Adrenal gland (tissue), 12 donors: ENCODE data around the gene CCDC149. TPM values are rescaled to one million over a fixed set of nuclear protein-coding genes. Genes with fewer than 3 reads are reported as not detected.

Experiments
- DNase-seq, 7 donors: peaks; one replicate each; pipeline ENCODE4 v3.0.0-alpha.2; 2019 to 2020
- H3K27ac ChIP-seq, 5 donors: fragments of 200-600 bp; sonication (generic) in 4 of 5; 1 replicate in 3 of 5; 2 replicates in 2 of 5; pipeline versions ENCODE4 v1.5.1 to v1.8.0; 2016 to 2020; ENCODE audit warnings: mild to moderate bottlenecking in 1 of 5
- H3K27me3 ChIP-seq: fragments of 200-600 bp; 2 replicates; pipeline ENCODE4 v1.8.0; 2021
- H3K36me3 ChIP-seq, 2 donors: fragments of 200-600 bp; replicated peaks in 1 of 2; 1 replicate in 1 of 2; 2 replicates in 1 of 2; pipeline versions ENCODE4 v1.5.1 to v1.8.0; 2018 to 2022
- H3K4me1 ChIP-seq, 2 donors: fragments of 200-600 bp; replicated peaks in 1 of 2; 1 replicate in 1 of 2; 2 replicates in 1 of 2; pipeline versions ENCODE4 v1.5.1 to v1.8.0; 2018 to 2021
- H3K4me3 ChIP-seq, 4 donors: fragments of 200-600 bp; sonication (generic) in 3 of 4; one replicate each; pipeline ENCODE4 v1.5.1; 2016 to 2018
- H3K9me3 ChIP-seq, 3 donors: fragments of 200-600 bp; sonication (generic) in 1 of 3; replicated peaks in 1 of 3; 1 replicate in 2 of 3; 2 replicates in 1 of 3; pipeline versions ENCODE4 v1.5.1 to v1.8.0; 2016 to 2021
- POLR2A ChIP-seq, 2 donors: fragments of 450-650 bp; IDR thresholded peaks; one replicate each; pipeline ENCODE4 v1.6.1; 2017; ENCODE audit warnings: antibody characterized with exemption in 2 of 2, mild to moderate bottlenecking in 2 of 2, moderate library complexity in 1 of 2
- WGBS, 4 donors: extraction: QIAGEN DNeasy Blood & Tissue Kit in 2 of 4; methylation state at CpG; one replicate each; pipeline versions ENCODE4 v1.1.5 to v1.1.7; 2013 to 2017; 5-methylcytosine and 5-hydroxymethylcytosine counted together
- intact Hi-C, 2 donors: fragments of 100-400 bp; cut with DNase I; formaldehyde crosslinking; loops; one replicate each; pipeline versions ENCODE4 v1.14.1 to v1.15.0; 2022 to 2023
- polyA plus RNA-seq, 3 donors: library from polyadenylated mRNA; stranded (reverse); fragments of 200-250 nt in 2 of 3; fragments of 350-450 nt in 1 of 3; fragmentation: Illumina TruSeq in 1 of 3; extraction: RNeasy Lipid Tissue Mini Kit (QIAGEN cat#74804) in 1 of 3; gene quantifications; one replicate each; pipeline ENCODE4 v1.2.3, GENCODE V29; 2013 to 2014
- total RNA-seq, 9 donors: library from RNA; depleted of rRNA in 4 of 9; stranded (reverse); fragments of >200 nt in 4 of 9; fragments of 120-200 nt in 1 of 9; fragmentation: NEBNext Ultra II Directional in 1 of 9; extraction: Animal tissue kit (Norgen Biotek cat#: 25700) in 1 of 9; gene quantifications; one replicate each; pipeline versions ENCODE4 v1.1.0 to v1.2.4, GENCODE V29; 2013 to 2023
- TF ChIP-seq, protein P1 (sequence below), 6 experiments: fragments of 450-650 bp in 4 of 6; fragments of 200-600 bp in 2 of 6; sonication (generic) in 1 of 6; IDR thresholded peaks; 1 replicate in 5 of 6; 2 replicates in 1 of 6; pipeline versions ENCODE4 v1.5.1 to v1.8.0; 2016 to 2021; ENCODE audit warnings: antibody characterized with exemption in 6 of 6, mild to moderate bottlenecking in 2 of 6, moderate library complexity in 1 of 6
- donor health status: healthy with polysubstance abuse.
- donor health status: Bipolar disorder and iron deficiency.
- donor health status: DM: yes; HTN: yes; CAD: no.
- donor health status: DM: no; HTN: no; CAD: no.
- donor health status: DM: no; HTN: no; CAD: no.
- donor health status: DM: yes; HTN: yes; CAD: no.

CCDC149 gene
- total and polyA plus RNA-seq, 12 donors = 3.6 to 13.0 (median 8.4) TPM

DNA sequence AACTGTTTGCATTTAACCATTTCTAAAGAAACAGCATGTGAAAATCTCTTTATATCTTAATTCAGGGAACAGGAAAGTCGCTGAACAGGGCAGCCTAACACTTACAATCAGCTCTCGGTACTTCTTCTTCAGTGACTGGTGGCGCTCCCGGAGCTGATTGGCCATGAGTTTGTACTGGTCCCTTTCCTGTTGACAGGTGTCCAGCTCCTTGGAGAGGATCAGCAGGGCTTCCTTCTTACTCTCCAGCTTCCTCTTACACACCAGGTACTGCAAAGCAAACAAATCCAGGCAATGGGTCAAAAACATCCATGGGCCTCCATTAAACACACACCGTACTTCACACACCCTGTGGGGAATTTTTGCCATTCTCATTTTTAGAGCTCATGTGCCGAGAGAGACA is 36.4 kb downstream of the CCDC149 start:
- no peaks in the 10 kb centered on the region for H3K36me3 ChIP-seq
- DNase-seq = no peak
- no peaks in the 10 kb centered on the region for H3K4me1 ChIP-seq
- no peak for TF ChIP-seq POLR2A (IDR thresholded peaks at IDR 0.05)
- TF ChIP-seq, protein P1, sequence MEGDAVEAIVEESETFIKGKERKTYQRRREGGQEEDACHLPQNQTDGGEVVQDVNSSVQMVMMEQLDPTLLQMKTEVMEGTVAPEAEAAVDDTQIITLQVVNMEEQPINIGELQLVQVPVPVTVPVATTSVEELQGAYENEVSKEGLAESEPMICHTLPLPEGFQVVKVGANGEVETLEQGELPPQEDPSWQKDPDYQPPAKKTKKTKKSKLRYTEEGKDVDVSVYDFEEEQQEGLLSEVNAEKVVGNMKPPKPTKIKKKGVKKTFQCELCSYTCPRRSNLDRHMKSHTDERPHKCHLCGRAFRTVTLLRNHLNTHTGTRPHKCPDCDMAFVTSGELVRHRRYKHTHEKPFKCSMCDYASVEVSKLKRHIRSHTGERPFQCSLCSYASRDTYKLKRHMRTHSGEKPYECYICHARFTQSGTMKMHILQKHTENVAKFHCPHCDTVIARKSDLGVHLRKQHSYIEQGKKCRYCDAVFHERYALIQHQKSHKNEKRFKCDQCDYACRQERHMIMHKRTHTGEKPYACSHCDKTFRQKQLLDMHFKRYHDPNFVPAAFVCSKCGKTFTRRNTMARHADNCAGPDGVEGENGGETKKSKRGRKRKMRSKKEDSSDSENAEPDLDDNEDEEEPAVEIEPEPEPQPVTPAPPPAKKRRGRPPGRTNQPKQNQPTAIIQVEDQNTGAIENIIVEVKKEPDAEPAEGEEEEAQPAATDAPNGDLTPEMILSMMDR (IDR thresholded peaks at IDR 0.05) = no peak
- intact Hi-C loops = no loop called here
- no peak overlapping the region for H3K4me3 ChIP-seq
- H3K9me3 ChIP-seq = no peaks in the 10 kb centered on the region
- 91 to 96% (median 95%) methylated on average over 6 of the region's 6 CpGs for WGBS, 4 donors
- H3K27ac ChIP-seq = no peak overlapping the region
- no peaks in the 10 kb centered on the region for H3K27me3 ChIP-seq

DNA sequence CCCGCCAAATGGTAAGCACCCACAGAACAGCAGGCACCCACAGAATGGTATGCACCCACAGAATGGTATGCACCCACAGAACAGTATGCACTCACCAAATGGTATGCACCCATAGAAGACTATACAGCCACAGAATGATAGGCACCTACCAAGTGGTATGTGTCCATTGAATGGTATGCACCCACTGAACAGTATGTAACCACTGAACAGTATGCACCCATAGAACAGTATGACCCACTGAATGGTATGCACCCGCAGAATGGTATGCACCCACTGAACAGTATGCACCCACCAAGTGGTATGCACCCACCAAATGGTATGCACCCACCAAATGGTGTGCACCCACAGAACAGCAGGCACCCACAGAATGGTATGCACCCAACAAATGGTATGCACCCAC is 40.1 kb downstream of the CCDC149 start:
- WGBS, 4 donors = 55 to 84% (median 79%) methylated on average over 2 of the region's 2 CpGs
- no peak overlapping the region for H3K27ac ChIP-seq
- H3K36me3 ChIP-seq = no peaks in the 10 kb centered on the region
- no peak overlapping the region for H3K4me3 ChIP-seq
- intact Hi-C loops = no loop called here
- DNase-seq = no peak
- no peaks in the 10 kb centered on the region for H3K9me3 ChIP-seq
- no peaks in the 10 kb centered on the region for H3K27me3 ChIP-seq
- H3K4me1 ChIP-seq = no peaks in the 10 kb centered on the region
- TF ChIP-seq, protein P1 (IDR thresholded peaks at IDR 0.05) = no peak
- no peak for TF ChIP-seq POLR2A (IDR thresholded peaks at IDR 0.05)

DNA sequence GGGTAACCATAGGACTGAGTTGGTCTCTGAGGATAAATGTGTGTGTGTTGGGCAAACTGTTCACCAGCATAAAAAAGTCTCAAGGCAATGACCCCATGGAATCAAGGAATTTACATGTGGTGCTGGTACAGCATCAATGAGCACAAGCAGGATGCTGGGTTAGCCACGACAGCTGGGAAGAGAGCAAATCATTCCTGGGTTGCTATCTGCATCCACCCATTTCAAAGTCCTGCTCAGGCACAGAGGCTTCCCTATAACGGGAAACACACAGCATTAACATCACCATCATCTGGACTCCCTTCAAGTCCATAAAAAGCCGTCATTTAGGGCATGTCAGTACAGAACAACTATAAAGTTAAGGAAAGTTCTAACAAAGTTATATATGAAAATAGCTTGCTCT is 41.6 kb downstream of the CCDC149 start:
- H3K36me3 ChIP-seq = no peaks in the 10 kb centered on the region
- H3K27me3 ChIP-seq = no peaks in the 10 kb centered on the region
- intact Hi-C loops = no loop called here
- DNase-seq = no peak
- no peak overlapping the region for H3K27ac ChIP-seq
- TF ChIP-seq, protein P1 (IDR thresholded peaks at IDR 0.05) = no peak
- no peak for TF ChIP-seq POLR2A (IDR thresholded peaks at IDR 0.05)
- no peak overlapping the region for H3K4me3 ChIP-seq
- no peaks in the 10 kb centered on the region for H3K4me1 ChIP-seq
- H3K9me3 ChIP-seq = no peaks in the 10 kb centered on the region
- WGBS, 4 donors = 83 to 90% (median 86%) methylated on average over 3 of the region's 3 CpGs

DNA sequence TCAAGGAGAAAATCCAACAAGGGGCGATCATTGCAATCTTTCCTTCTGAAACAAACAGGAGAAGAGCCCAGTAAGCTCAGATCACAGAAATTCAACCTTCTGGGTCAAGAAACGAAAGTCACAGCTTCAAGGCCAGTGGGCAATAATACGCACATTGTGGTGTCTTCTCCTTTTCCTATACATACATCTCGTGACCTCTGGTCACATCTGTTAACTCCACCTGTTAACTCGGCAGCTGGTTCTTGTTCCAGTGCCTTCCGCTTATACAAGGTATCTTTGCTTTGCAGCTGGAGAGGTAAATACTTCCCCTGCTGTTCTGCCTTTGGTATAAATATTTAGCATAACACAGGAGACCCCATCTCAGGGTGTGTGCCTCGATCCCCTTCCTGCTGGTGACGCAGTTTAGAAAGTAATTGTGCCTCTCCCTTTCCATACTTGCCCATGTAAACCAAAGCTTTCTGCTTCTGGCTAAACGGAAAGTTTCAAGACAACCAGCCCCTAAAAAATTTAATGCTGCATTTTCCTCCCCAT is 45.0 kb downstream of the CCDC149 start:
- Histone ChIP-seq H3K27me3 (no peaks in the 10 kb centered on the region), H3K9me3 (peaks cover 0 to 9% (median 0%) of the 10 kb centered on the region in 3 donors), H3K4me1 (no peaks in the 10 kb centered on the region), H3K36me3 (no peaks in the 10 kb centered on the region), H3K27ac (no peak overlapping the region), H3K4me3 (no peak overlapping the region)
- TF ChIP-seq, protein P1 (IDR thresholded peaks at IDR 0.05) = no peak
- TF ChIP-seq POLR2A (IDR thresholded peaks at IDR 0.05) = no peak
- intact Hi-C loops = no loop called here
- no peak for DNase-seq
- WGBS, 4 donors = 90 to 94% (median 93%) methylated on average over 9 of the region's 9 CpGs
